Osteocyte (in vitro differentiated cells): ENCODE results near the gene COX11. TPM values are rescaled to one million over a fixed set of nuclear protein-coding genes. Genes with fewer than 3 reads are reported as not detected.

Experiments
- DNase-seq: peaks from one replicate; pipeline ENCODE4 v3.0.0; 2021; ENCODE audit warnings: mixed read lengths; ENCODE audit not compliant: unreplicated experiment; ENCODE audit errors: extremely low spot score
- H3K27ac Mint-ChIP-seq: one replicate; pipeline ENCODE4 v1.8.0; 2021; ENCODE audit warnings: mild to moderate bottlenecking, mixed read lengths; ENCODE audit not compliant: unreplicated experiment
- H3K27me3 Mint-ChIP-seq: one replicate; pipeline ENCODE4 v1.8.0; 2021; ENCODE audit warnings: mixed read lengths; ENCODE audit not compliant: unreplicated experiment
- H3K36me3 Mint-ChIP-seq: one replicate; pipeline ENCODE4 v1.8.0; 2021; ENCODE audit warnings: mixed read lengths; ENCODE audit not compliant: unreplicated experiment
- H3K4me1 Mint-ChIP-seq: one replicate; pipeline ENCODE4 v1.8.0; 2021; ENCODE audit warnings: mixed read lengths; ENCODE audit not compliant: unreplicated experiment
- H3K4me3 Mint-ChIP-seq: one replicate; pipeline ENCODE4 v1.8.0; 2021; ENCODE audit warnings: mild to moderate bottlenecking, moderate library complexity, mixed read lengths; ENCODE audit not compliant: unreplicated experiment
- H3K9me3 Mint-ChIP-seq: one replicate; pipeline ENCODE4 v1.8.0; 2021; ENCODE audit warnings: mixed read lengths; ENCODE audit not compliant: unreplicated experiment
- CTCF ChIP-seq: fragments of 200-600 bp; sonication (generic); IDR thresholded peaks from 2 replicates; pipeline ENCODE4 v1.5.0; 2021; ENCODE audit warnings: antibody characterized with exemption, mild to moderate bottlenecking, moderate library complexity
- total RNA-seq: library from RNA; stranded (reverse); gene quantifications from 2 replicates; pipeline ENCODE4 v1.2.1, GENCODE V29; 2021

The COX11 gene
- total RNA-seq, 1 donor from 2014 or later, result 57.8 TPM

DNA sequence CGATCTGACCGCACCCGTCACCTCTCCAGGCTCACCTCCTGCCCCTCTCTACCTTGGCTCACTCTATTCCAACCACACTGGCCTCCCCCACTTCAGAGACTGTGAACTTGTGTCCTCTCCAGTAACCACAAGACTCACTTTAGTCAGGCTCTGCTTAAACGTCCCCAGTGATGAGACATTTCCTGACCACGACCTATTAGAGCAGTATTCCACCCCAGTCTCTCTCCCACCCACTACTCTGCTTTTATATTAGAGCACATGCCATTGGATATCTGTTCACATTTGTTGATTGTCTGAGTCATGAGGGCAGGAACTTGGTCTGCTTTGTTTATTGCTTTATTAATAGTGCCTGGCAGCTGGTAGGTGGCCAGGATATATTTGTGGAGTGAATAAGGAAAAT is 20.1 kb downstream of the COX11 start:
- Mint-ChIP-seq H3K9me3 (no peaks in the 10 kb centered on the region), H3K27me3 (no peaks in the 10 kb centered on the region), H3K4me1 (peaks cover 18% of the 10 kb centered on the region), H3K36me3 (peaks cover 35% of the 10 kb centered on the region), H3K4me3 (no peak overlapping the region), H3K27ac (peak overlapping the region; percentile 50)
- no peak for TF ChIP-seq CTCF
- no peak for DNase-seq

- Mint-ChIP-seq H3K4me3 (no peak overlapping the region), H3K4me1 (peaks cover 18% of the 10 kb centered on the region), H3K27ac (no peak overlapping the region), H3K27me3 (no peaks in the 10 kb centered on the region), H3K9me3 (no peaks in the 10 kb centered on the region), H3K36me3 (peaks cover 32% of the 10 kb centered on the region)
- TF ChIP-seq CTCF, result no peak
- DNase-seq, result no peak
Measured at GRCh38 chr17:54947396-54947795, 21.1 kb downstream of the COX11 start.

GRCh38 chr17:54945671-54946070 is 22.8 kb downstream of the COX11 start:
- H3K27me3 Mint-ChIP-seq, result no peaks in the 10 kb centered on the region
- peaks cover 18% of the 10 kb centered on the region for H3K4me1 Mint-ChIP-seq
- no peak for DNase-seq
- H3K36me3 Mint-ChIP-seq, result peaks cover 28% of the 10 kb centered on the region
- H3K9me3 Mint-ChIP-seq, result no peaks in the 10 kb centered on the region
- no peak overlapping the region for H3K4me3 Mint-ChIP-seq
- TF ChIP-seq CTCF, result no peak
- no peak overlapping the region for H3K27ac Mint-ChIP-seq

DNA sequence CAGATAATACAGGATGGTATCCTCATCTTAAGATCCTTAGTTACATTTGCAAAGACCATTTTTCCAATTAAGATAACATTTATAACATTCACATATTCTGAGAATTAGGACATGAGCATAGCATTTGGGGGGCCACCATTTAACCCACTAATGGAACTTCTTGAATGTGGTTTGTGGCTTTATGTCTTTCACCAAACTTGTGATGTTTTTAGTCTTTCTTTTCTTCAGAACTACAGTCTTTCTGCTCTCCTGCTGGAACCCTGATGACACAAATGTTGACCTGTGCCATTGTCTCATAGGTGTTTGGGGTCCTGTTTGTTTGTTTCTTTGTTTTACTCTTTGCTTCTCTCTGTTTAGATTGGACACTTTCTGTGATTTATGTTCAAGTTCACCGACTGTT is 23.2 kb downstream of the COX11 start:
- no peak for DNase-seq
- H3K9me3 Mint-ChIP-seq, result no peaks in the 10 kb centered on the region
- no peak overlapping the region for H3K4me3 Mint-ChIP-seq
- H3K27ac Mint-ChIP-seq, result peak overlapping the region; percentile 62
- TF ChIP-seq CTCF, result no peak
- H3K36me3 Mint-ChIP-seq, result peaks cover 27% of the 10 kb centered on the region
- no peaks in the 10 kb centered on the region for H3K27me3 Mint-ChIP-seq
- H3K4me1 Mint-ChIP-seq, result peaks cover 18% of the 10 kb centered on the region

GRCh38 chr17:54944796-54945195 is 23.7 kb downstream of the COX11 start:
- Mint-ChIP-seq H3K27me3 (no peaks in the 10 kb centered on the region), H3K36me3 (peaks cover 27% of the 10 kb centered on the region), H3K4me3 (no peak overlapping the region), H3K4me1 (peaks cover 18% of the 10 kb centered on the region), H3K27ac (peak overlapping the region; percentile 62), H3K9me3 (no peaks in the 10 kb centered on the region)
- TF ChIP-seq CTCF, result no peak
- no peak for DNase-seq
